ENCODE measurements around the gene NECTIN2.

NECTIN2 gene

DNA sequence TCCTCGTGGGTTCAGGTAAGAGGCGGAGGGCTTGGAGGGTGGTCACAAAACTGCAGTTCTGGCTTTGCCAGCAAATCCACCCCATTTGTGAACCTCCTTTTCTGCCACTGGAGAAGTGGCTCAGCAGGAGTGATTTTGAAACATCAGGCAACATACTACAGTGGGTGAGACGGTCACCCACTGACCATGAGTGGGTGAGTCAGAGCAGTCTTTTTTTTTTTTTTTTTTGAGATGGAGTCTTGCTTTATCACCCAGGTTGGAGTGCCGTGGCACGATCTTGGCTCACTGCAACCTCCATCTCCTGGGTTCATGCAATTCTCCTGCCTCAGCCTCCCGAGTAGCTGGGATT is 47.9 kb downstream of the NECTIN2 start:
- no peak overlapping the region for H3K9ac ChIP-seq (ENCODE audit: low read length)
- no peak overlapping the region for H3K4me3 ChIP-seq (ENCODE audit: low read length)
- peaks cover 16% of the 10 kb centered on the region for H3K4me1 ChIP-seq (ENCODE audit: control insufficient read depth, insufficient read depth, low read length)
- H3K9me3 ChIP-seq (ENCODE audit: control insufficient read depth, low read length) = no peaks in the 10 kb centered on the region
- H3K27me3 ChIP-seq (ENCODE audit: control insufficient read depth, insufficient read depth, low read length) = no peaks in the 10 kb centered on the region
- peaks cover 10% of the 10 kb centered on the region for H3K36me3 ChIP-seq (ENCODE audit: control insufficient read depth, insufficient read depth, low read length)

DNA sequence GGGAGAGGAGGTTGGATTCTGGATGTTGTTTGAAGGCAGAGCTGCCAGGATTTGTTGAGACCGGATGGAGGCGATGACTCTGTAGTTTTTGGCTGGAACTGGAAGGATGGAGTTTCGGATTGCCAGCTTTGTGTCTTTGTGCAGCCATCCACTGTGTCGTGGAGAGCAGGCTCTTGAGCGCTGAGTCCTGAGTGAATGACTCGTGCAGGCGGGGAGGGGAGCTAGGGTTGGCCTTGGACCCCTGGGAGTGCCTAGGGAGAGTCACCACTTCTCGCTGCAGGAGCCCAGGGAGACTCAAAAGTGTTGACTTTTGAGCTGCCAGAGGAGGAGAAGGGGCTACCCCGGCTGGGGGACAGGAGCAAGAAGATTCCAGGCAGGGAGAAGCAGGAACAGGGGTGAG is 48.8 kb downstream of the NECTIN2 start:
- H3K9ac ChIP-seq (ENCODE audit: low read length) = no peak overlapping the region
- H3K9me3 ChIP-seq (ENCODE audit: control insufficient read depth, low read length) = no peaks in the 10 kb centered on the region
- H3K4me3 ChIP-seq (ENCODE audit: low read length) = no peak overlapping the region
- H3K27me3 ChIP-seq (ENCODE audit: control insufficient read depth, insufficient read depth, low read length) = no peaks in the 10 kb centered on the region
- H3K4me1 ChIP-seq (ENCODE audit: control insufficient read depth, insufficient read depth, low read length) = peaks cover 13% of the 10 kb centered on the region
- H3K36me3 ChIP-seq (ENCODE audit: control insufficient read depth, insufficient read depth, low read length) = peaks cover 10% of the 10 kb centered on the region

DNA sequence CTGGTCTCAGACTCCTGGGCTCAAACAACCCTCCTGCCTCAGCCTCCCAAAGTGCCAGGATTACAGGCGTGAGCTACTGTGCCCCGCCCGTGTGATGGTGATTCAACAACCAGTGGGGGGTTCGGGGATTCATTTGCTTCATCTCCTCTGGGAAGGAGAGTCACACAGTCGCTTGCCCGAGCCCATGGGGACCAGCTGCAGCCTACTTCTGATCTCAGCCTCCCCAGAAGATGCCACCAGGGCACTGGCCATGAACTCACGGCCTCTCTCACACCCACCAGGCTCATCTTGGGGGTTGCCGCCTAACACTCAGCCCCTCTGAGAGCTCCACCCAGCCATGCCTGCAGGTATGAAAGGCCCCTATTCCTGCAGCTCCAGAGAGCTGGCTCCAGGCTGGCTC is 51.7 kb downstream of the NECTIN2 start:
- no peaks in the 10 kb centered on the region for H3K27me3 ChIP-seq (ENCODE audit: control insufficient read depth, insufficient read depth, low read length)
- H3K9me3 ChIP-seq (ENCODE audit: control insufficient read depth, low read length) = no peaks in the 10 kb centered on the region
- no peak overlapping the region for H3K4me3 ChIP-seq (ENCODE audit: low read length)
- no peak overlapping the region for H3K9ac ChIP-seq (ENCODE audit: low read length)
- peaks cover 10% of the 10 kb centered on the region for H3K36me3 ChIP-seq (ENCODE audit: control insufficient read depth, insufficient read depth, low read length)
- no peaks in the 10 kb centered on the region for H3K4me1 ChIP-seq (ENCODE audit: control insufficient read depth, insufficient read depth, low read length)

DNA sequence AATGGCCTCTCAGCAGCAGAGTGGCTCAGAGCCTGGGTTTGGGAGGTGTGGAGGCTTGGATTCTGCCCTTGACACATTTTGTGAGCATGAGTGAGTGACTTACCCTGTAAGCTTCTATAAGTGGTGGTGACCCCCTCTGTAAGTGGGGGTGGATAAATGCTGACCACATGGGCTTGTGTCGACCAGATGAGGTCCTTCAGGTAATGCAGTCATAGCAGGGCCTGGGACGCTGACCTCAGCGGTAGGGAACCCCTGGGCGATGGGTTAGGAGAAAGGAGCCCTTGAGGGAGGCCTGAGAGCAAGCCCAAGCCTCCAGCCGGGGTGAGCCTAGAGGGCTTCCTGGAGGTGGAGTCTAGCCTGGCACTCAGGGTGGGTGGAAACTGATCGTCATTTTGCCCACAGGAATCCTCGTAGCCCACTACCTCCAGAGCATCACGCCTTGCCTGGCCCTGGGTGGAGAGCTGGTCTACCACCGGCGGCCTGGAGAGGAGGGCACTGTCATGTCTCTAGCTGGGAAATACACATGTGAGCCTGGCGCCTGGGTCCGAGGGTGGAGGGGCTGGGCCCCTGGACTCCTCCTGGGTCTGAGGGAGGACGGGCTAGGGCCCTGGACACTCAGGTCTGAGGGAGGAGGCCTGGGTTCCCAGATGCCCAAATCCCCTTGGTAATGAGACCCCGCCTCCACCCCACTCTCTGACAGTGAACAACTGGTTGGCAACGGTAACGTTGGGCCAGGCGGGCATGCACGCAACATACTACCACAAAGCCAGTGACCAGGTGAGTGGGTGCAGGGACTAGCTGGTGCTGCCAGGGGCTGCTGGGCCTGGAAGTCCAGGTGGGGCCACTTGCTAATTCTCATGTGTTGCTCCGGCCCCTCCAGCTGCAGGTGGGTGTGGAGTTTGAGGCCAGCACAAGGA is 54.5 kb downstream of the NECTIN2 start:
- Histone ChIP-seq H3K4me1 (ENCODE audit: control insufficient read depth, insufficient read depth, low read length) (peaks cover 6% of the 10 kb centered on the region), H3K9ac (ENCODE audit: low read length) (no peak overlapping the region), H3K27me3 (ENCODE audit: control insufficient read depth, insufficient read depth, low read length) (peaks cover 14% of the 10 kb centered on the region), H3K4me3 (ENCODE audit: low read length) (no peak overlapping the region), H3K9me3 (ENCODE audit: control insufficient read depth, low read length) (no peaks in the 10 kb centered on the region), H3K36me3 (ENCODE audit: control insufficient read depth, insufficient read depth, low read length) (peaks cover 4% of the 10 kb centered on the region)

DNA sequence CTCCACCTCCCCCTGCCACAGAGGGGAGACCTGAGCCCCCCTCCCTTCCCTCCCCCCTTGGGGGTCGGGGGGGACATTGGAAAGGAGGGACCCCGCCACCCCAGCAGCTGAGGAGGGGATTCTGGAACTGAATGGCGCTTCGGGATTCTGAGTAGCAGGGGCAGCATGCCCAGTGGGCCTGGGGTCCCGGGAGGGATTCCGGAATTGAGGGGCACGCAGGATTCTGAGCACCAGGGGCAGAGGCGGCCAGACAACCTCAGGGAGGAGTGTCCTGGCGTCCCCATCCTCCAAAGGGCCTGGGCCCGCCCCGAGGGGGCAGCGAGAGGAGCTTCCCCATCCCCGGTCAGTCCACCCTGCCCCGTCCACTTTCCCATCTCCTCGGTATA is 57.1 kb downstream of the NECTIN2 start:
- H3K4me1 ChIP-seq (ENCODE audit: control insufficient read depth, insufficient read depth, low read length) = peaks cover 16% of the 10 kb centered on the region
- H3K9ac ChIP-seq (ENCODE audit: low read length) = no peak overlapping the region
- H3K36me3 ChIP-seq (ENCODE audit: control insufficient read depth, insufficient read depth, low read length) = no peaks in the 10 kb centered on the region
- H3K9me3 ChIP-seq (ENCODE audit: control insufficient read depth, low read length) = no peaks in the 10 kb centered on the region
- no peak overlapping the region for H3K4me3 ChIP-seq (ENCODE audit: low read length)
- H3K27me3 ChIP-seq (ENCODE audit: control insufficient read depth, insufficient read depth, low read length) = peaks cover 28% of the 10 kb centered on the region

DNA sequence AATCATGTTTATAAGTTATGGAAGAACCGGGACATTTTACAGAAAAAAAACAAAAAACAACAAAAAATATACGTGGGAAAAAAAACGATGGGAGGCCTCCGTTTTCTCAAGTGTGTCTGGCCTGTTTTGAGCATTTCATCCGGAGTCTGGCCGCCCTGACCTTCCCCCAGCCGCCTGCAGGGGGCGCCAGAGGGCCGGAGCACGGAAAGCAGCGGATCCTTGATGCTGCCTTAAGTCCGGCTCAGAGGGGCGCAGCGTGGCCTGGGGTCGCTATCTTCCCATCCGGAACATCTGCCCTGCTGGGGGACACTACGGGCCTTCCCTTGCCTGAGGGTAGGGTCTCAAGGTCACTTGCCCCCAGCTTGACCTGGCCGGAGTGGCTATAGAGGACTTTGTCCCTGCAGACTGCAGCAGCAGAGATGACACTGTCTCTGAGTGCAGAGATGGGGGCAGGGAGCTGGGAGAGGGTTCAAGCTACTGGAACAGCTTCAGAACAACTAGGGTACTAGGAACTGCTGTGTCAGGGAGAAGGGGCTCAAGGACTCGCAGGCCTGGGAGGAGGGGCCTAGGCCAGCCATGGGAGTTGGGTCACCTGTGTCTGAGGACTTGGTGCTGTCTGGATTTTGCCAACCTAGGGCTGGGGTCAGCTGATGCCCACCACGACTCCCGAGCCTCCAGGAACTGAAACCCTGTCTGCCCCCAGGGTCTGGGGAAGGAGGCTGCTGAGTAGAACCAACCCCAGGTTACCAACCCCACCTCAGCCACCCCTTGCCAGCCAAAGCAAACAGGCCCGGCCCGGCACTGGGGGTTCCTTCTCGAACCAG is 57.7 kb downstream of the NECTIN2 start:
- Histone ChIP-seq H3K9ac (ENCODE audit: low read length) (no peak overlapping the region), H3K4me1 (ENCODE audit: control insufficient read depth, insufficient read depth, low read length) (peaks cover 16% of the 10 kb centered on the region), H3K27me3 (ENCODE audit: control insufficient read depth, insufficient read depth, low read length) (peaks cover 28% of the 10 kb centered on the region)

DNA sequence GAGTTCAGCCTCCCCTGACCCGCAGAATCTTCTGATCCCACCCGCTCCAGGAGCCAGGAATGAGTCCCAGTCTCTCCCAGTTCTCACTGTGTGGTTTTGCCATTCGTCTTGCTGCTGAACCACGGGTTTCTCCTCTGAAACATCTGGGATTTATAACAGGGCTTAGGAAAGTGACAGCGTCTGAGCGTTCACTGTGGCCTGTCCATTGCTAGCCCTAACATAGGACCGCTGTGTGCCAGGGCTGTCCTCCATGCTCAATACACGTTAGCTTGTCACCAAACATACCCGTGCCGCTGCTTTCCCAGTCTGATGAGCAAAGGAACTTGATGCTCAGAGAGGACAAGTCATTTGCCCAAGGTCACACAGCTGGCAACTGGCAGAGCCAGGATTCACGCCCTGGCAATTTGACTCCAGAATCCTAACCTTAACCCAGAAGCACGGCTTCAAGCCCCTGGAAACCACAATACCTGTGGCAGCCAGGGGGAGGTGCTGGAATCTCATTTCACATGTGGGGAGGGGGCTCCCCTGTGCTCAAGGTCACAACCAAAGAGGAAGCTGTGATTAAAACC is 58.4 kb downstream of the NECTIN2 start:
- no peak overlapping the region for H3K4me3 ChIP-seq (ENCODE audit: low read length)
- peaks cover 28% of the 10 kb centered on the region for H3K27me3 ChIP-seq (ENCODE audit: control insufficient read depth, insufficient read depth, low read length)
- peaks cover 16% of the 10 kb centered on the region for H3K4me1 ChIP-seq (ENCODE audit: control insufficient read depth, insufficient read depth, low read length)
- no peaks in the 10 kb centered on the region for H3K36me3 ChIP-seq (ENCODE audit: control insufficient read depth, insufficient read depth, low read length)
- no peaks in the 10 kb centered on the region for H3K9me3 ChIP-seq (ENCODE audit: control insufficient read depth, low read length)
- H3K9ac ChIP-seq (ENCODE audit: low read length) = no peak overlapping the region

More for the DNA sequence above, 57.7 kb downstream of the NECTIN2 start:
- H3K4me3 ChIP-seq (ENCODE audit: low read length) = no peak overlapping the region
- H3K9me3 ChIP-seq (ENCODE audit: control insufficient read depth, low read length) = no peaks in the 10 kb centered on the region
- H3K36me3 ChIP-seq (ENCODE audit: control insufficient read depth, insufficient read depth, low read length) = no peaks in the 10 kb centered on the region

DNA sequence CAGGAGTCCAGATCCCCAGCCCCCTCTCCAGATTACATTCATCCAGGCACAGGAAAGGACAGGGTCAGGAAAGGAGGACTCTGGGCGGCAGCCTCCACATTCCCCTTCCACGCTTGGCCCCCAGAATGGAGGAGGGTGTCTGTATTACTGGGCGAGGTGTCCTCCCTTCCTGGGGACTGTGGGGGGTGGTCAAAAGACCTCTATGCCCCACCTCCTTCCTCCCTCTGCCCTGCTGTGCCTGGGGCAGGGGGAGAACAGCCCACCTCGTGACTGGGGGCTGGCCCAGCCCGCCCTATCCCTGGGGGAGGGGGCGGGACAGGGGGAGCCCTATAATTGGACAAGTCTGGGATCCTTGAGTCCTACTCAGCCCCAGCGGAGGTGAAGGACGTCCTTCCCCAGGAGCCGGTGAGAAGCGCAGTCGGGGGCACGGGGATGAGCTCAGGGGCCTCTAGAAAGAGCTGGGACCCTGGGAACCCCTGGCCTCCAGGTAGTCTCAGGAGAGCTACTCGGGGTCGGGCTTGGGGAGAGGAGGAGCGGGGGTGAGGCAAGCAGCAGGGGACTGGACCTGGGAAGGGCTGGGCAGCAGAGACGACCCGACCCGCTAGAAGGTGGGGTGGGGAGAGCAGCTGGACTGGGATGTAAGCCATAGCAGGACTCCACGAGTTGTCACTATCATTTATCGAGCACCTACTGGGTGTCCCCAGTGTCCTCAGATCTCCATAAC is 59.5 kb downstream of the NECTIN2 start, which contains the start of gene APOE:
APOE (plus strand) TSS at position 360 of the 724 bp plus-strand sequence. CDS start 829 bp downstream, outside the sequence.
- no peaks in the 10 kb centered on the region for H3K9me3 ChIP-seq (ENCODE audit: control insufficient read depth, low read length)
- peak within 1 kb of the TSS; percentile 14 for H3K4me3 ChIP-seq (ENCODE audit: low read length)
- H3K4me1 ChIP-seq (ENCODE audit: control insufficient read depth, insufficient read depth, low read length) = peaks cover 16% of the 10 kb centered on the region
- H3K9ac ChIP-seq (ENCODE audit: low read length) = no peak within 1 kb of the TSS
- H3K36me3 ChIP-seq (ENCODE audit: control insufficient read depth, insufficient read depth, low read length) = no peaks in the 10 kb centered on the region
- H3K27me3 ChIP-seq (ENCODE audit: control insufficient read depth, insufficient read depth, low read length) = peaks cover 28% of the 10 kb centered on the region

DNA sequence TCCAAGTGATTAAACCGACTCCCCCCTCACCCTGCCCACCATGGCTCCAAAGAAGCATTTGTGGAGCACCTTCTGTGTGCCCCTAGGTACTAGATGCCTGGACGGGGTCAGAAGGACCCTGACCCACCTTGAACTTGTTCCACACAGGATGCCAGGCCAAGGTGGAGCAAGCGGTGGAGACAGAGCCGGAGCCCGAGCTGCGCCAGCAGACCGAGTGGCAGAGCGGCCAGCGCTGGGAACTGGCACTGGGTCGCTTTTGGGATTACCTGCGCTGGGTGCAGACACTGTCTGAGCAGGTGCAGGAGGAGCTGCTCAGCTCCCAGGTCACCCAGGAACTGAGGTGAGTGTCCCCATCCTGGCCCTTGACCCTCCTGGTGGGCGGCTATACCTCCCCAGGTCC is 61.5 kb downstream of the NECTIN2 start:
- H3K4me1 ChIP-seq (ENCODE audit: control insufficient read depth, insufficient read depth, low read length) = peaks cover 26% of the 10 kb centered on the region
- H3K4me3 ChIP-seq (ENCODE audit: low read length) = no peak overlapping the region
- H3K27me3 ChIP-seq (ENCODE audit: control insufficient read depth, insufficient read depth, low read length) = peaks cover 28% of the 10 kb centered on the region
- no peaks in the 10 kb centered on the region for H3K36me3 ChIP-seq (ENCODE audit: control insufficient read depth, insufficient read depth, low read length)
- H3K9me3 ChIP-seq (ENCODE audit: control insufficient read depth, low read length) = no peaks in the 10 kb centered on the region
- no peak overlapping the region for H3K9ac ChIP-seq (ENCODE audit: low read length)

DNA sequence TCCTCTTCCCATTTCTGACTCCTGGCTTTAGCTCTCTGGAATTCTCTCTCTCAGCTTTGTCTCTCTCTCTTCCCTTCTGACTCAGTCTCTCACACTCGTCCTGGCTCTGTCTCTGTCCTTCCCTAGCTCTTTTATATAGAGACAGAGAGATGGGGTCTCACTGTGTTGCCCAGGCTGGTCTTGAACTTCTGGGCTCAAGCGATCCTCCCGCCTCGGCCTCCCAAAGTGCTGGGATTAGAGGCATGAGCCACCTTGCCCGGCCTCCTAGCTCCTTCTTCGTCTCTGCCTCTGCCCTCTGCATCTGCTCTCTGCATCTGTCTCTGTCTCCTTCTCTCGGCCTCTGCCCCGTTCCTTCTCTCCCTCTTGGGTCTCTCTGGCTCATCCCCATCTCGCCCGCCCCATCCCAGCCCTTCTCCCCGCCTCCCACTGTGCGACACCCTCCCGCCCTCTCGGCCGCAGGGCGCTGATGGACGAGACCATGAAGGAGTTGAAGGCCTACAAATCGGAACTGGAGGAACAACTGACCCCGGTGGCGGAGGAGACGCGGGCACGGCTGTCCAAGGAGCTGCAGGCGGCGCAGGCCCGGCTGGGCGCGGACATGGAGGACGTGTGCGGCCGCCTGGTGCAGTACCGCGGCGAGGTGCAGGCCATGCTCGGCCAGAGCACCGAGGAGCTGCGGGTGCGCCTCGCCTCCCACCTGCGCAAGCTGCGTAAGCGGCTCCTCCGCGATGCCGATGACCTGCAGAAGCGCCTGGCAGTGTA is 62.2 kb downstream of the NECTIN2 start:
- Histone ChIP-seq H3K36me3 (ENCODE audit: control insufficient read depth, insufficient read depth, low read length) (no peaks in the 10 kb centered on the region), H3K9me3 (ENCODE audit: control insufficient read depth, low read length) (no peaks in the 10 kb centered on the region), H3K4me1 (ENCODE audit: control insufficient read depth, insufficient read depth, low read length) (peaks cover 28% of the 10 kb centered on the region), H3K27me3 (ENCODE audit: control insufficient read depth, insufficient read depth, low read length) (peaks cover 31% of the 10 kb centered on the region), H3K9ac (ENCODE audit: low read length) (no peak overlapping the region), H3K4me3 (ENCODE audit: low read length) (no peak overlapping the region)

DNA sequence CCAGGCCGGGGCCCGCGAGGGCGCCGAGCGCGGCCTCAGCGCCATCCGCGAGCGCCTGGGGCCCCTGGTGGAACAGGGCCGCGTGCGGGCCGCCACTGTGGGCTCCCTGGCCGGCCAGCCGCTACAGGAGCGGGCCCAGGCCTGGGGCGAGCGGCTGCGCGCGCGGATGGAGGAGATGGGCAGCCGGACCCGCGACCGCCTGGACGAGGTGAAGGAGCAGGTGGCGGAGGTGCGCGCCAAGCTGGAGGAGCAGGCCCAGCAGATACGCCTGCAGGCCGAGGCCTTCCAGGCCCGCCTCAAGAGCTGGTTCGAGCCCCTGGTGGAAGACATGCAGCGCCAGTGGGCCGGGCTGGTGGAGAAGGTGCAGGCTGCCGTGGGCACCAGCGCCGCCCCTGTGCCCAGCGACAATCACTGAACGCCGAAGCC is 62.8 kb downstream of the NECTIN2 start:
- Histone ChIP-seq H3K4me3 (ENCODE audit: low read length) (no peak overlapping the region), H3K36me3 (ENCODE audit: control insufficient read depth, insufficient read depth, low read length) (no peaks in the 10 kb centered on the region), H3K9ac (ENCODE audit: low read length) (no peak overlapping the region), H3K9me3 (ENCODE audit: control insufficient read depth, low read length) (no peaks in the 10 kb centered on the region), H3K27me3 (ENCODE audit: control insufficient read depth, insufficient read depth, low read length) (peaks cover 31% of the 10 kb centered on the region), H3K4me1 (ENCODE audit: control insufficient read depth, insufficient read depth, low read length) (peaks cover 31% of the 10 kb centered on the region)

Measured in mucosa of stomach (tissue), 1 donor.